Hematopoietic multipotent progenitor cell treated with erythropoietin and hydrocortisone succinate and interleukin-3 and kit ligand, for 6 days (in vitro differentiated cells): ENCODE measurements around the gene HOXA4.
A peak's percentile ranks its signal among the peaks of the same experiment; 100 is the strongest.

Experiments used
- DNase-seq: peaks from one replicate; pipeline ENCODE4 v3.0.0-alpha.2; 2015

The HOXA4 gene

DNA sequence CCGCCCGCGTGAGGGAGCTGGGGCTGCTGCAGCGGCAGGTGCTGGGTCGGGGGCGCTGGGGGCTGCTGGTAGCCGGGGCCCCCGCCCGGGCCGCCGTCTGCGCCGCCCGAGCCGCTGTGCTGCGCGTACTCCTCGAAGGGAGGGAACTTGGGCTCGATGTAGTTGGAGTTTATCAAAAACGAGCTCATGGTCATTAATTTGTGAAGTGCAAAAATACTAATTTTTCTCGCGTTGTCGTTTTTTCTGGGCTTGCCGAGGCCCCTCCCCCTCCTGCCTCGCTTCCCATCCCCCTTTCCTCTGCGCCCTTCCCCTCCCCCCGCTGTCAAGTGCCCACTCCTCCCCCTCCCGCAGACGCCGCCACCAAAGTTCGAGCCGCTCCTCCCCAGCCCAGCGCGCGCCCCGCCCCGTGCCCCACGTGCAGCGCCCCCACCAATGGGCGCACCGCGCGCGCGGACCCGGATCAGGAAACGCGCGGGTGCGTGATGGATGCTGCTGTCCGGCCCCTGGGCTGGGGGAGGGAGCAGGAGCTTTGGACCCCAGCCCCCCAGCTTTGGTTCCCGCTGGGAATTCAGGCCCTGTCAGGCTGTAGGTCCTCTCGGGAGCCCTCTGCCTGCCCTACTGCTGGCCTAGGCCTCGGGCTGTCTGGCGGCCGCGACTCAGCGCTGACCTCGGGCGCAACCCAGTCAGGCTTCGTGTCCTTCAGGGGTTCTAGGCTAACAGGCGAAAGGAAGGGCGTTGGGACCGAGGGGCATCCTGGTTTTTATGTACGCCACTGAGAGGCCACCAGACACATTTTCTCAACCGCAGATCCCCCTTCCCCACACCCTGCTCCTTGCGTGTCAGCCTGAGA is at the start of gene HOXA4:
TSS of gene HOXA4 (minus strand) at position 218 of the 850 bp plus-strand sequence. CDS start at position 194, 24 bp downstream.
- DNase-seq = peak; percentile 91

DNA sequence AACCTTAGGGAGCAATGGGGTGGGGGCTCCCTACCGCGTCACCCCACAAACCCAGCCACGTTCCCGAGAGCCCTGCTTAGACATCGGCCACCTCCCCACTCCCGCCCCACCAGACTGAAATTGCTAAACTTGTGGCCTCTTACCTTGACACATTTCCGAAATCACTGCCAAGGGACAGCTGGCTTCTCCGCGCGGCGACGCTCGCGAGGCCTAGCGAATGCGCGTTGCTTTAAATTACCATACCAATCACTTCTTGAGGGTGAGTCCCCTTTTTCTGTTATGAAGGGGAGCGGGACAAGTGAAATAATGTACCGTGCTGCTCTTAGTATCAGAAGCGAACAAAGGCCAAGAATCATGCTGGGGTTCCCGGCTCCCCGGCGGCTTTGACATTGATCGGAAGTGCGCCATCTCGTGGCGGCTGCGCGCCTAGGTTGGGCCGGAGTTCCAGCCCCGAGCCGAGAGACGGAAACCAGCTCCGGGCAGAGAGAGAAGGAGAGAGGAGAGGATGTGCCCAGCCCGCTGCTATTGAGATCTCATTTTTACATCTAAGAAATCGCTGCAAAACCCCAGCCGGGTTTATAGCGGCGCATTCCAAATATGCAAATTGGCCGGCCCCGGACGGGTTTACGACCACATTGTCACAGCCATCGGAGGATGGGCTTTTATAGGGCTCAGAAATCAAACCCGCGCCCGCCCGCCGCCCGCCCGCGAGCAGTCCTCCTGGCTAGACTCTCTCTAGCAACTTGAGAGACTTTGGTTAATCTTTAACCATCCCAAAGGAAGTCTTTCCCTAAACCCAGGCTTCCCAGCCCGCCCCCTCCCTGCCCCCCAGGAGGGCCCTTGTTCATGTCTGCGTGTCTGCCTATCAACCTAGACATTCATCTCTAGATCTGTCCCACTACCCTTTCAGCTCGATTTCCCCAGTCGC is 49.2 kb upstream of the HOXA4 start:
- DNase-seq = peak; percentile 86

DNA sequence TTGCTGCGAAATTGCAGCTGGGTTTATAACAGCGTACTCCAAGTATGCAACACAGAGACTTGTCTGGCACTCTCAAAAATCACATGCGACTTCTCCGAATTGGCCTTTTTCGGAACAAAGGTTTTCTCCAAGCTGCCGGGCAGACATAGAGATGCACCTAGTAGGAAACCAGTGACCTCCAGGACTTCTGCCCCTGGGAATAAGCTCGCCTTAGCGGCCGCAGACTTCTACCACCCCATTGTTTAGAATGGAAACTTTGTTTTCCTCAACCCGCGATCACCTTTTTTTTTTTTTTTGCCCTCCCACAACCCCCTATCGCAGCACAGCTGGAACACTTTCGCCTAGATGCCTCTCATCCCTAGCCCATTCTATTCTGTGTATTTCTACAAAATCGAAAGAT is 48.5 kb upstream of the HOXA4 start:
- DNase-seq = no peak

DNA sequence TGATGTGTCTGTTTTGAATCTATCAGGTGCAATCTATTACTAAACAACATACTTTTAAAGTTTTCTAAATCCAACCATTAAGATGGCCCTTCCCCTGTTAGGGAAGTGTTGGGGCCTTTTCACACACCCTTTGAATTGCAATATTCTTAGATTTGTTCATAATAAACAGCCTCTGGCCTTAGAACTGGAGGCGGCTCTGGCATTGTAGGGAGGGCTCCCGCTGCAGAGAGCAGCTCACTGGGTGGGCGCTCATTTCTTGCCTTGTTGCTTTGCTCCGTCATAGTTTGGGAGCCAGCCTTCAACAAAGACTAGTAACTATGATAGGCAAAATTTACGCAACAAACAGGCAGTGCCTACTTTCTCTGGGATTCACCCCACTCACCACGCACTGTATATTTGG is 47.8 kb upstream of the HOXA4 start:
- no peak for DNase-seq

DNA sequence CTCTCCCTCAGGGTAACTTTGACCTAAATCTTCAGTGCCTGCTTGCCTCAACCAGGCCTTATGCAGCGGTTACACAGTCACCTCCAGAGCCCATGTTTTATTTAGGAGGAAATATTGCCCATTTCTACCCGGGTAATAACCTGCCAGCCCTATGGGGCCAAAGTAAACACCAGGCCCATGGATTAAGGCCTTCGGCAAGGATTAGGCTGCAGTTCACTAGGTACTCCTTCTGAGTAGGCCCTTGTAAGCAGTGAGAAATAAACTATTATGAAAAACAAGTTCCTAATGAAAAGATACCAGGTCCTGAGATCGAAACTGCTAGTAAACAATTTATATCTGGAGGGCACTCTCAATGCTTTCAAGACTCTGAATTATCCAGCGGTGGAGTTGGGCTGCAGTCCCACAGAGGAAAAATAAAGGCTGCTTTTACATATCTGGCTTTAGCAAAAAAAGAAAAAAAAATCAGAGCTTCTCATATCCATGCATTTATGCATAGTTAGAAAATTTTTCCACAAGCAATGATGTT is 47.3 kb upstream of the HOXA4 start:
- no peak for DNase-seq

DNA sequence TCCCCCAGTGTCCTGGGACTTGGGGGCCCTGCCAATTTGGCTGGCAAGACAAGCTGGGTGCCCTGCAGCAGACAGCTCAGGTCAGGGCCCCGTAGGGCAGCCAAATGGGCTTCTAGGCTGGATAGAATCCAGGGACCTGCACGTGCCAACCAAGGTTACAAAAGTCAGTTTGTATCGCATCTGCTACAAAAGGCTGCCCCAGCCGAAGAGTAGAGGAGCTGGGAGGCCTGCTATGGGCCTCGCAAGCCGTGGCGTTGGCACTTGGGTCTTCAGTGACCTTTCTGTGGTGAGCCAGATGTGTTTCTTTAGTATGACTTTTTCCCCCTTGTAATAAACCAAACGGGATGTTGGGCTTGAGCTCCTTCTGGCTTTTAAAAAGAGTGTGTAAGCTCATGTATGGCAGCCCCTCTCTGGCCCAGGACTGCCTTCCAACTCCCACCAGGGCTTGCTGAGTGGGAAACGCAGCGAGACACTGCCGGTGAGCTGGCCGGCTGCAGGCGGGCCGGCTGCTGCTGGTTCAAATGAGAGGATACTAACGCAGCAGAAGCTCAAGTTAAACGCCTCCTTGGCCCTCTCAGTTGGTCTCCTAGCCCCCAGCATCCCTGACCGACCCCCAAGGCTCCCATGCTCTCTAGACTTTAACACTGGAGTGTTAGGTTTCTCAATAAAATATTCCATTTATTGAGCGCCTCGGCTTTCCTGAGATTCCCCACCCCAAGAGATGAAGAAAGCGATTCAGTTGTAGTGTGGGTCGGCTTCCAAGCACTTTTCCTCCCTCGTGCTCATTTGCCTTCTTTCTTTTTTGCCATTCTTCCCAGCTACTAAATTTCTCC is 46.6 kb upstream of the HOXA4 start:
- no peak for DNase-seq

DNA sequence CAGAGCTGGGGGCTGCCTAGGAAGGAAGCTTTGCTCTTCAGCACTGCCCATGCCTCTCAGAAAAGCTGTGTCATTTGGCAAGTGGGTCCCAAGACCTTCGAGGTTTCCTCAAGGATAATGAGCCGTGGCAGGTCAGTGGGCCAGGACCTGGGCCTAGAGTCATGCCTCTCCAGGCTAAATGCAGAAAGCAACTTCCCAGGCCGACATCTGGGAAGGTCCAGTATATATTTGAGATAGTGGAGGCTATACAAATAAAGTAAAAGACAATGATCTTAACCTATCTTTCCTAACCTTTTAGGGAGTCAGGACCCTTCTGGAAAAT is 45.9 kb upstream of the HOXA4 start:
- no peak for DNase-seq

DNA sequence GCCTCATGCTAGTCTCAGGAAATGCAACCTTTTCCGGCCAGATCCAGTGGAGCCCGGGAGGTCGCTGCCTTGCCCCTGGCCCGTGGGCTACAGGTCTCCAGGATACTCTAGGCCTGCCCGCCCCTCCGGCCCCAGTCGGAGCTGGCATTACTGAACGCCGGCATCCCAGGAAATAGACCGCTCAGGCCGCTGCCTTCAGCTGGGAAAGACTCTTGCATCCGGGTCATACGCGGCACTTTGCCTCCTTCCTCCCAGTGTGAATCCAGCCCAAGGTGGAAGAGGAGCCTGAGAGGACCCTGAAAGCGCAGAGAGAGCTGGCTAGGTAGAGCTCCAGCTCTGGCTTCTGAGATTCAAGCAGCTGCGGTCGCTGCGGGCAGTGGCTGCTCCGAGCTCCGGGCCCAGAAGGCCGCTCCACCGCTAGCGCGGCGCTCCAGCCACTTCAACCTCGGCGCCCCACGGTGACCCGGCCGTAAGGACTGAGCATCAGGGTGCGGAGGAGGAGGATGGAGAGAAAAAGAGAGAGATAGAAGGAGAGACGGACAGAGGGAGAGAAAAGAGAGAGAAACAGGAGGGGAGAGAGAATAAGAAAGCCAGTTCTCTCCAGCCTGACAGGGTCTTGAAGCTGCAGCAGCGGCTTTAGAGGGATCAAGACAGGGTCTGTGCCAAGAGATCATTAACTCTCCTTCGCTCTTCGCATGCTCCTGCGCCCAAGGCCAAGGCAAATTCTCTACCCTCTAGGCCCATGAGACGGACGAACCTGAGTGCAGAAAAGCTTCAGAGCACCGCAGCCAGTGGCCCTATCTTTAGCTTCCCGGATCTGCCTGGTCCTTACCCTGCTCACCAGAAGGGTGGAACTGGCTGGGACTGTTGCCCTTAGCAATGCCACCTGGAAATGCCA is 45.3 kb upstream of the HOXA4 start:
- DNase-seq = no peak

- DNase-seq = no peak
Measured at GRCh38 chr7:27174874-27175625, 44.5 kb upstream of the HOXA4 start.

DNA sequence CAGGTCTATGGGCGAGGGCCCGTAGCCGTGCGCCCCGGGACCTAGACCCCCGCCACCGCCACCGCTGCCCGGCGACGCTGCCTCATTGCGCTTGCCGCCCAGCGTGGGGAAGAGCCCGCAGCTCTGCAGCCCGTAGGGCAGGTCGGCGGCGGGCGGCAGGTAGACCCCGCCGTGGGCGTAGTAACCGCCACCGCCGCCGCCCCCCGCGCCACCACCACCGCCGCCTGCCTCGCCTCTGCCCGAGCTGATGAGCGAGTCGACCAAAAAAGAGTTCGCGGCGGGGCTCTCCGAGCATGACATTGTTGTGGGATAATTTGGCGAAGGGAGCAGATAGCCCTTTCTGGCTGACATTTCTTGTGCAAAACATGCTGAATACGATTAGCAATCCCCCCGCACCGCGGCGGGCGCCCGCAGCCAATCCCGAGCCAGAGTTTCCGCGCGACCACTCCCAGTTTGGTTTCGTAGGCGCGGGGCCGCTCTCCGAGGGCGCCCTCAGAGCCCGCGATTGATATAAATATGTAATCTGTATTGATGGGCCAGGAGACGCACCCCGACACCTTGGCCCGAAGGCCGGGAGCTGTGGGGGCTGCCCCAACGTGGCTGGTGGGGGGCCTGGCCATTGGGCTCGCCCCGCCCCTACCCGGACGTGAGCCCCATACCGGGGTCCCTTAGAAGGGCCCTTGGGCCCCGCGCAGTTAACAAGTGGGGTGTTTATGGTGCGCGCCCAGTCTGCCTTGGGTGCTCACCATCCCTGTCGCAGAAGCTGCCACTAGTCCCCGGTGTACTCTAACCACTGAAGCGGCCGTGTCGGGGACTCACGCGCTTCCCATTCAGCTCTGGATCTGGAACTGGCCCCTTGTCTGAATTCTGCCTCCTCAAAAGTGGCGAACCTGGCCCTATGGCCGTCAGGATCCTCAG is 43.7 kb upstream of the HOXA4 start, which contains the start of gene HOXA10:
TSS of gene HOXA10 (minus strand) at position 365 of the 918 bp plus-strand sequence. CDS start at position 351, 14 bp downstream.
- DNase-seq = peak; percentile 40

GRCh38 chr7:27173511-27173955 is 43.0 kb upstream of the HOXA4 start:
- DNase-seq = peak; percentile 69

- peak; percentile 52 for DNase-seq
Measured at GRCh38 chr7:27172823-27173510, 42.4 kb upstream of the HOXA4 start.

- peak; percentile 45 for DNase-seq
Measured at GRCh38 chr7:27172315-27172774, 41.8 kb upstream of the HOXA4 start.

- peak; percentile 59 for DNase-seq
Measured at GRCh38 chr7:27171637-27172314, 41.2 kb upstream of the HOXA4 start.

- no peak for DNase-seq
Measured at GRCh38 chr7:27171325-27171636, 40.7 kb upstream of the HOXA4 start.

DNA sequence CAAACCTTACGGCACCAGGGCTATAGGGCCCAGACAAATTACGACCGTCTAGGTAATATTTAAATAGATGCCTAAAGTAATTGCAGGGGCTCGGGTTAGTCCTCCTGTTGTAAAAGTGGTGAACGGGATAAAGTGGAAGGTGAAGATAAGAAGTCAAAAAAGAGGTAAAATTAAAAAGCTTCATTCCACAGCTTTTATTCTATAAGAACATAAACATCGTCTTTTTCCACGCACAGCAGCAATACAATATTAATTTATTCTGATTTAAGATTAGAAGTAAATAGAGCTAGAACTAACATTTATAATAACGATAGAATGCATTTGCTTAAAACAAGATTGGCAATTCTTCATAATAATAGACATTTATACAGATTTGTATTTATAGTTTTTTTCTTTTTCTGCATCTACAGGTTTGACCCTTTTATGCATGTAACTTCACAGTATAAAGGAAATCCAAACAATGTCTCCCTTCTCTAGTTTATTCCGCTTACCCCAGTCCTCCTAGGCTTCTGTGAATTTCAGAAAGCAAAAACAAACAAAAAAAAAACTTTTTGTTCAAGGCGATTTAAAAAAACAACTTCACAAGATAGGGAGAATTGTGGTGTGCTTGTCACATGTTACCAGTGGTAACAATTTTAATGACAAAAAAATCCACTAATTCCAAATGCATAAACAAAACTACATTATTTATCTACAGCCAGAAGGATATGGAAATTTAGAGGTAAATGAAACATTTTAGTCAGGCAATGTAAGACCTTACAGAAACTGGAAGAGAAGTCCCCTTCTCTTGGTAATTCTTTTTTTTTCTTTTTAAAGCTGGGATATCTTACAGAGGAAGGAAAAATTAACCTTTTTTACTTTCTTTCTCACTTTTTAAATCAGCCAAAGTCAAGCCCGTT is 40.1 kb upstream of the HOXA4 start:
- no peak for DNase-seq
